ENCODE results near the gene TRIP12. TPM values are rescaled to one million over a fixed set of nuclear protein-coding genes. Genes with fewer than 3 reads are reported as not detected.
"Not testable (repeated sequence)": the region's sequence is repeated elsewhere in the genome, so short reads cannot be mapped to it uniquely, and the experiment has no call there.

Gene TRIP12
- total RNA-seq, 1 donor from 2014 or later: 241 TPM

DNA sequence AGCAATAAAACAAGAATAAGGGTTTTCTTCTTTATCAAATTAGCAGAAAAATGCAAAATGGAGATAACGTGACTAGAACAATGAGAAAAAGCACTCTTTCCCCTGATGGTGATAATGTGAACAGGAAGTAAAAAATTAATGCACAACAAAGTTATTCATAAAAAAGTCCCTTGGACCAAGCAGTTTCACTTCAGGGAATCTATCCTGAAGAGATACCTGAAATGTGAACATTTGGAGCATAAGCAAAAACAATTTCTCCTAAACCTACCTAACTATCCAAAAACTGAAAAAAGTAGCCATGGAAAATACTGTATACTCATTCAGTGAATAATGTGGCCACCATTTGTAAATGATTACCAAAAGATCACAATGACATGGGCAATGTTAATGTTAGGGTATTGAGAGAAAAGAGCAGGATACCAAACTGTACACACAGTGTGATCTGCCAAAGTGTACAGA is 48.7 kb downstream of the TRIP12 start:
- DNase-seq: no peak

- DNase-seq: no peak
These were observed 50.7 kb downstream of the TRIP12 start for GRCh38 chr2:229870903-229871656.

DNA sequence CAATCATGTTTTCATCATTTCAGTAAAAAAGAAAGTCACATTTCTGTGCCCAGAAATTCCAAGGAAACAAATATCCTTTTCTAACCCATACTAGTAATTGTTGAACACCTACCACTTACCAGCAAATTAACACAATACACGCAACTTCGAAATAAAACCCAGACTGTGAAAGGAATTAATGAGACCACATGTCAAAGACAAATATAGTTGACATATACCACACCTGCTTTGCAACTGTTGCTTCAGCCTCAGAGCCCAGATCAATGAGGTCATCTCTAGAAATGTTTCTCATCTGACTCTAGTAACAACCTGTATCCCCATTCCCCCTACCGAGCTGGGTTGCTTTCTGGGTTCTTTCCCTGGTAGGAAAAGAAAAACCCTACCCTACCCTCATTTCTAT is 52.6 kb downstream of the TRIP12 start:
- DNase-seq: peak; percentile 36

DNA sequence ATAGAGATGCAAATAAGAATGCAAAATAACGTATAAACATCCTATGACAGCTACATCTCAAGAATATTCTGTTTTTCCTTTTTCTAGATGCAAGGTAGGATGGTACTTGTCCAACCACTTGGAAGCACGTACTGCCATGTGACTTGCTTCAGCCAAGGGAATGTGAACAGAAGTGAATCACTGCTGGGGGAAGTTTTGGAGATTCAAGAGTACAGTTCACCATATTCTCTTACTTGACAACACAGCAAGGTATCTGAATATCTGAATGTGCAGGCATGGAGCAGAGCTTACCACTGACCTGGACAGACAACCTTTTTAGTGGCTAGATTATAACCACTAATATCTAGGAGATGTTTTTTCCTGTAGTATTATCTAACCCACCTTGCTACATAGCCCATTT is 53.0 kb downstream of the TRIP12 start:
- no peak for DNase-seq

DNA sequence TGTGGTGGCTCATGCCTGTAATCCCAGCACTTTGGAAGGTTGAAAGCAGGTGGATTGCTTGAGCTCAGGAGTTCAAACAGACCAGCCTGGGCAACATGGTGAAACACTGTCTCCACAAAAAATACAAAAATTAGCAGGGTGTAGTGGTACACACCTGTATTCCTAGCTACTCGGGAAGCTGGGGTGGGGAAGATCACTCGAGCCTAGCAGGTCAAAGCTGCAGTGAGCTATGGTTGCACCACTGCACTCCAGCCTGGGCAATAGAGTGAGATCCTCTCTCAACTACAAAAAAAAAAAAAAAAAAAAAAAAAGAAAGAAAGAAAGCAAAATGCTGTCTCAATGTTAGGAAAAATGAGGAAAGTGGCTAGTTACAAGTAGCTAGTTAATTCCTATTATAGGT is 56.8 kb downstream of the TRIP12 start:
- DNase-seq: no peak

- no peak for DNase-seq
These were observed 60.4 kb downstream of the TRIP12 start for GRCh38 chr2:229861431-229861830.

GRCh38 chr2:229860334-229860733 is 61.5 kb downstream of the TRIP12 start:
- DNase-seq: no peak

DNA sequence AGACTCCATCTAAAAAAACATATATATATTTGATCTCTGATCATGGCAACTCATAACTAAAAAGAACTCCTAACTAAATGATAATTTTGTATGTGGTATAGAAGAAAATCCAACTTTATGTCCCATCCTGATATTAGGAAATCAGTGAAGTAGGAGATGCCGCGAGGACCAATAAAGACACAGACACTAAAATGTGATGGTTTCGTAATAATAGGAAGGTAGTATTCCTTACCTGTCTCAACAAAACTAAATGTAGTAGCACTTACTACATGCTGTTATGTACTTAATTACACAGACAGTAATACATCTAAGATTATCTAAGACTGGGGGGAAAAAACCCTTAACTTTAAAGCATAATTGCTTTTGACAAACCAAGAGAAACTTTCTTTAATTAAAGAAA is 63.5 kb downstream of the TRIP12 start:
- no peak for DNase-seq

GRCh38 chr2:229857634-229858033 is 64.2 kb downstream of the TRIP12 start:
- DNase-seq: no peak

DNA sequence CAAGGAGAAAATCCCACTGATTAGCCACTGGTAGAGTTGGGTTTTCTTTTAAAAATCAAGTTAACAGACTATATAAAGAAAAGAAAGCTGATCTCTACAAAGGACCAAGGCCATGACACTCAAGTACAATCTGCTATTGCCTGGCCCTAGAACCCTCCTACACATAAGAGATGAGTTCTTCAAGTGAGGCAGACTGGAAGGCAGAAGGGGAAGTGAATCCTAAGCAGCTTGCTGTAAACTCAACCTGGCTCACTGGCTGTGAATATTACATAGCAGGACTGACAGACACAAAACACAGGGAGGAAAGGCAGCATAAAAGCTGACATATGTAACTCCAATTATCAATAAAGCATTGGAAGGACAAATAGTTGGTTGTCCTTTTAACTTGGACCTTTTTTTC is 65.4 kb downstream of the TRIP12 start:
- no peak for DNase-seq

- DNase-seq: no peak
These were observed 66.7 kb downstream of the TRIP12 start for GRCh38 chr2:229855116-229855515.

DNA sequence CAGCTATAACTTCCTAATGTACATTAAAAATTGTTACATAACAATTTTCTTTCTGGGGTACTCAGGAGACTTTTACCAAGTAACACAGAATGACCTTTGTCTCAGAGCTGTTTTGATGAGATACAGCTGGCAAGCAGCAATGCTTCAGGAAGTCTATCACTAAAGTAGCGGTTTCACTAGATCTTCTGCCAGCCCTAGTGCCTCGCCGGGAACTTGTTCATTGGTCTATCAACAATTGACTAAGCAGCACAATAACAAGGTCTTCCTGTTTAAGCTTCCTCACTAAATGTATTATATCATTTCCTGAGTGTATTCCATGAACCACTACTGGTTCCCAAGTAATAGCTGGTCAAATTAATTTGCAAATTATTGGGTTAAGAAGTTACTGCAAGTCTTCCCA is 69.2 kb downstream of the TRIP12 start:
- DNase-seq: no peak

- DNase-seq: no peak
These were observed 69.9 kb downstream of the TRIP12 start for GRCh38 chr2:229851870-229852269.

GRCh38 chr2:229850355-229851275 is 71.2 kb downstream of the TRIP12 start:
- DNase-seq: not testable (repeated sequence)

DNA sequence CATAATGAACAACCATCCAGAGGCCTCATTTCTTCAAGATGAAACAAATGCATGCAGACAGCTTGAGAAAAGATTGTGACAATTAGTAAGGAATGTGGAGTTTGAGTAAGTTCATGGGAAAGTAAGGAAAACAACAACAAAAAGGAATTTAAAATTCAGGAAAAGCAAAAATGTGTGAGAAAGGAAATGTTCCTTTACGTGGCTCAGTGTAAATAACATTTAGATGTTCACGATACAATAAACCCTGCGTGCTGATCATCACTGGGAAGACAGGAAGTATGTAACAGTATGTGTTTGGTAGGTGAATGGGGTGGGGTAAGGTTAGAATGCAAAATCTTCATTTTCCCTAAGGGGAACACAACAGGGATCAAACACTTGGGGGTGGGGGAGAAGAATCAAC is 72.7 kb downstream of the TRIP12 start:
- DNase-seq: no peak

GRCh38 chr2:229843613-229844012 is 78.2 kb downstream of the TRIP12 start:
- DNase-seq: no peak

DNA sequence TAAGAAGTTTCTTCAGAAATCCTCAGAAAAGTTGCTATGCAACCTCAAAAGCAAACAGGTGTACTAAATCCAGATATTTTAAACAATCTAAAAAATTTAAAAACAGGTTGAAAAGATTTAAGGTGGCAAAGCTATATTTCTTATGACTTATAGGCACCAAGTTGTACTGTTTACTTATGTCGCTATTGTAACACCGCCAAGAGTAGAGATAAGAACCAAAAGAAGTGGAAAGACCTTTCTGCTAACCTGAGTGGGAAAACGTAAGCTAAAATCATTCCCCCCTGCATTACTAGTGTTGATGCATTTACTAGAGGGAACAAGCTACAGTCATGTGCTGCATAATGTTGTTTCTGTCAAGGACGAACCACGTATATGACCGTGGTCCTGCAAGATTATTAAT is 83.1 kb downstream of the TRIP12 start:
- no peak for DNase-seq

- no peak for DNase-seq
These were observed 85.0 kb downstream of the TRIP12 start for GRCh38 chr2:229836847-229837246.

DNA sequence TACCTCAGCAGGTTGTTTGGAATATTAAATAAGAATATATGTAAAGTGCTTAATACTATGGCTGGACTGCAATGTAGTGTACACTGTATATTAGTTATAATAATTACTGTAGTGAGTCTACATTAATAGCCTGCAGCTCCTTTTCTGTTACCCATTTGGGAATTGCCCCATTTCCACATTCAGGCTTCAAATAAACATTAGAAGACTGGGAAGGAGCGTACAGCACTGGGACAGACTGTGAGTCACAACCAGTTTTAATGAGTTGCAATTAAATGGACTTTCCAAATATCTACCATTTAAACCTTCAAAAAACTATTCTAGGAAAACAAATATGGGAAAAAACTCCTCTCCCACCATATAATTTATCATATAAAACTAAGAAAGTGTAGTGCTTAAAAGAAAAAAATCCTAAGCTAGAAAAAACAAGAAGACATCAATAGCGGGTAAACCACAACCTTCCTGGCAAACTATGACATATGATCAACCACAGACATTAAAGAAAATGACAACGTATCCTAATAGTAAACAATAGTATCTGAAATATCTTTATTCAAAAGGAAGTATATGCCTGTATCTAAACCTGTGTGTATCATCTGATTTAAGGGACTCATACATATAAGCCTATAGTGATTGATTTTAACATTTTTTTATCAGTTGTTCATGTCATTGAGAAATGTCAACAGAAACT is 86.1 kb downstream of the TRIP12 start:
- no peak for DNase-seq

GRCh38 chr2:229834368-229834767 is 87.4 kb downstream of the TRIP12 start:
- not testable (repeated sequence) for DNase-seq

DNA sequence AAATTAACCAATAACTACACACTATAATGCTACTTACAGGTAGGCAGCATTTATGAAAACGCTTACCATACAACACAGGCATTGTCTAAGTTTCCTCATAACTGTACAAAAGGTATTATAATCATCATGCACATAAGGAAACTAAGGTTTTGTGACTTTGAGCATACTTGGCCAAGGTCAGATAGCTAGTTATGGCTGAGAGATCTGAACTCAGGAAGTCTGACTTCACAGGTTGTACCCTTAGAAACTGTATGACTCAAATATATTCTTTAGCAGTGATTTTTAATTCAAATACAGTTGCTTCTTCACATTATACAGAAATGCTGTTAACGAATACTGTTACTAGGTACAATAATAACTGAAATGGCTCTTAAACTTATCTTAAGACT is 89.3 kb downstream of the TRIP12 start:
- no peak for DNase-seq

DNA sequence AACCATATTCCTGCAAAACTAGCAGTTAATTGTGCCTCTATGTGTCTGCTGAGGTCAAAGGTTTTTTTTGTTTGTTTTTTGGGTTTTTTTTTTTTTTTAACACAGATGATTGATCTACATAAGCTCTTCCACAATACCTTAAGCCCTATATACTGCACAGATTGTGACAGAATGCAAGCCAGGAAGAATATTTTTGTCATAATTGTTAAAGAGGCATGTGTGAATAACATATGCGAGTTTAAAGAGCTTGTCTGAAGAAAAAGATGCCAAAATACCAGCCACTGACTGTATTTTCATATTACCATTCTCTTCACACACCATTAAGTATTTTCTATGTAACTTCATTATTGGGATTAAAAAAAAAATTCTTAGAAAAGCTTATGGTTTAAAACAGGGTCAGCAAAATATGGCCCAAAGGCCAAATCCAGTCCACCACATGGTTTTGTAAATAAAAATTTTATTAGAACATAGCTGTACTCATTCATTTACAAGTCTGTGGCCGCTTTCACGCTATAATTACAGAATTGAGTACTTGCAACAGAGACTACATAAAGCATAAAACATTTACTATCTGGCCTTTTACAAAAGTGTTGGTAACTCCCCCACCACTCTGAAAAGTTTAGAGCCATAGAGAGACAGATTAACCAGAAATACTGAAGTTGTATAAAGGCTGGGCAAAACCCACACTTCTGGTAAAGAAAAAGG is 89.9 kb downstream of the TRIP12 start:
- no peak for DNase-seq
